ENCODE measurements around the gene ANKRD23.

ANKRD23 gene

DNA sequence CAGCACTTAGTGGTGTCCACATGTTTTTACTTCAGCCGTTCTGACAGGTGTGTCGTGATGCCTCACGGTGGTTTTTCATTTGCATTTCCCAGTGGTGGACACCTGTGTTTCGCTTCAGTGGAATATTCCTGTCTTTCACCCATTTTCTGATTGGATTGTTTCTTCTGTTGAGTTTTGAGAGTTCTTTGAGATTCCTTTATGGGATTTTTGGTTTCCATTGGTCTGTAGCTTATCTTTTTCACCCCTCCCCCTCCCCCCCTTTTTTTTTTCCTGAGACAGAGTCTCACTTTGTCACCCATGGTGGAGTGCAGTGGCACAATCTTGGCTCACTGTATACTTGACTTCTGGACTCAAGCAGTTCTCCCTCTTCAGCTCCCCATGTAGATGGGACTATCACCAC, 8.0 kb downstream of the ANKRD23 start:
- DNase-seq: no peak

DNA sequence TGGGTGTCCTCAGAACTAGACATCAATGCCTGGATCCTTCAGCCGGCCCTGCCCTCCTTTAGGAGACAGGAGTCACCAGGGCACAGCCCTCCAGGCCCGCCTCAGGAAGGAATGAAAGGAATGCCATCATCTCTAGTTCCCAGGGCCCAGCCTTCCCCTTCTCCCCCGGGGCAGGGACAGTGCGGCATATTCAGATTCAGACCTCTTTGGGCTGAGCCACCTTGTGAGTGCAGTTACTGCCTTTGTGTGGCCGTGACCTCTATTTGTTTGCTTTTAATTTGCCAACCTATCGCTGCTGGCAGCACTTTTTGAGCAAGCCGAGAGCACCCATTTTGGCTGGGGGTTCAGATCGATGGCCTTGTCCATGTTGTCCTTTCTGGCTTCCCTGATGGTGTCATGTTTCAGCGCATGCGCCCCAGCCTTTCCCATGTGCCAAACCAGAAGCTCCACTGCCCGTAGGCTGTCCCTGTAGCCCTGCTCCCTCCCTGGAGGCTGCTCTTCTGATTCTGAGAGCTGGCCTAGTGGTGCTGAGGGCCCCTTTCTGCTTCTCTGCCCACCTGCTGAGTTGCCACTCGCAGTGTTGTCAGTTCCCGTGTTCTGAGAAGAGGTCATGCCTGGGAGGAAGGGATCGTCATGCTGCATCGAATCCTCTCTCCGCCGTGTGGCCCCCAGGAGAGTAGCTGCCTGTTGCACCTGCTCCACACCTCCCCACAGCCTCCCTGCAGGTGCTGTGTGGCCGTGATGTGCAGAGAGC, 10.9 kb downstream of the ANKRD23 start:
- DNase-seq: peak; percentile 75

DNA sequence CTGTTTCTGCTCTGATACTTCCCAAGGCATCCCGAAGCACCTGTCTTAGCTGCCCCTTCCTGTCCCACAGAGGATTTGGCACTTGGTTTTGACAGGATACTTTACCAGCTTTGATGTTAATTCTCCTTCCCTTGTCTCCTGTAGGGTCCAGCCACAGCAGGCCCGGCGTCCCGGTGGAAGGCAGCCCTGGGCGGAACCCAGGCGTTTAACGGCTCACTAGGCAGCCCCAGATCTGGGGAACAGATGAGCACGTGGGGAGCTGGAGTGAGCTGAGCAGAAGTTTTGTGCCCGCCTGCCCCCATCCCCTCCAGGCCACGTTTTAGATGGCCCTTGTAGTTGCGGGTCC, 11.4 kb downstream of the ANKRD23 start:
- DNase-seq: no peak

DNA sequence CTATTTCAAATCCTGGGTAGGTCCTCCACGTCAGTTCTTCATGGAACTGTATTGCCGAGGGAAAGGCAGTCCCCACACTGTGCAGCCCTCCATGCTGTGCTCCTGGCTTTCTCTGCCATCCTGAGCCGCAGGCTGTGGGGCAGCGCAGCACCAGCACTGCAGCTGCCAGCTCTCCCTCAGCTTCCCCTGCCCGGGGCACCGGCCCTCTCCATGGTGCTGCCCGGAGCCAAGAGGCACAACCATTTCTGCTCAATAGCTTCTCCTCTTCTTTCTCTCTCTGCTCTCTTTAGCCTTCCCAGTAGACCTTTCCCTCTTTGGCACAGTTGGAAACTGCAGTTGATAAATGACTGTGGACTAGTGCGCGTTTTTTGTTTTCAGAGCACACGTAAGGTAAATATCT, 12.1 kb downstream of the ANKRD23 start:
- DNase-seq: no peak

DNA sequence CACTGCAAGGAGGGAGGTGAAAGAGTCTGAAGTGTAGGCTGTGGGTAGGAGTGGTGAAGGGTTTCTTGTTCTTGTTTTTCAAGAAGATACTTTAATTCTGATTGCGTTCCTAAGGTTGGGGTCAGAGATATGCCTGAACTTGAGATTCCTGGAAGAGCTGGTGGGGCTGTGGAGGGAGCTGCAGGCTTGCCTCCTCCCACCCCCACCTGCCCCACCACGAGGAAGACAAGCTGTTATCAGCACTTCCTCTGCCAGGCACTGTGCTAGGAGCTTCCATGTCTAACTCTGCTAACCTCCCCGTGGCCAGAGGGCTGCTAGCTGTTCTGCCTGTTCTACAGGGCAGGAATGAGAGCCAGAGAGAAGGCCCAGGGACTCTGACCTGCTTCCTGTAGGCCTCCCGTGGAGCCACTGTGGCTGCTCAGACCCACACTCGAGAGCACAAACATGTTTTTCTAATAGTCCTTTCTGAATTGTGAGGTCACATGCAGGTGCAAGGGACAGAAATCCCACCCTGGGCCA, 13.7 kb downstream of the ANKRD23 start:
- DNase-seq: no peak

DNA sequence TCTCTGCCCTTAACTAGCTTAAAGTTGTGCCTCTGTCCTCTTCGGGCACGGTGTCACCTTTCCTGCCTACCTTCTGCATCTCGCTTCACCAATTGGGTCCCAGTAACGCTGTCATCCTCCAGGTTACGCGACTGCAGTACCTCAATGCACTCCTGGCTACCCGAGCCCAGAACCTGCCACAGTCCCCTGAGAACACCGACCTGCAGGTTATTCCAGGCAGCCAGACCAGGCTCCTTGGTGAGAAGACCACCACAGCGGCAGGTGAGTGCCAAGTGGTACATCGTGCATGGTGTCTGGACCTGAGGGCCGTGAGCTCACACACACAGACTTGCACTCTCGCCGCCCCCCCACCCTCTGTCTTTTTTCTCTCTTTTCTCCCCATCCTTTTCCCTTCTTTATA, 14.9 kb downstream of the ANKRD23 start:
- no peak for DNase-seq

DNA sequence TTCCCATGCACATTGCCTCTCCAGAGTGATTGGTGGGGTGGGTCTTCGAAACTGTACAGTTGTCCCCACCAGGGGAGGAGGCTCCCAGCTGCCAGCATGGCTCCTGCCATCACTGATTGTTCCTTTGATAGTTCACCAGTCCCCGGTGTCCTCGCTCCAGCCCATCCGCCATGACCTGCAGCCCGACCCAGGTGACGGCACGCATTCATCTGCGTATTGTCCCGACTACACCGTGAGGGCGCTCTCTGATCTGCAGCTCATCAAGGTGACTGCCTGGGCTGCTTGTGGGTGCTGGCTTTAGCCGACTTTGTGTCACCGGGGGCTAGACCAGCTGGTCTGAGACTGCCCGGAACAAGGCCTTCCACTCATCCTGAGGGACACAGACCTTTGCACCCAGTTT, 15.4 kb downstream of the ANKRD23 start:
- no peak for DNase-seq

DNA sequence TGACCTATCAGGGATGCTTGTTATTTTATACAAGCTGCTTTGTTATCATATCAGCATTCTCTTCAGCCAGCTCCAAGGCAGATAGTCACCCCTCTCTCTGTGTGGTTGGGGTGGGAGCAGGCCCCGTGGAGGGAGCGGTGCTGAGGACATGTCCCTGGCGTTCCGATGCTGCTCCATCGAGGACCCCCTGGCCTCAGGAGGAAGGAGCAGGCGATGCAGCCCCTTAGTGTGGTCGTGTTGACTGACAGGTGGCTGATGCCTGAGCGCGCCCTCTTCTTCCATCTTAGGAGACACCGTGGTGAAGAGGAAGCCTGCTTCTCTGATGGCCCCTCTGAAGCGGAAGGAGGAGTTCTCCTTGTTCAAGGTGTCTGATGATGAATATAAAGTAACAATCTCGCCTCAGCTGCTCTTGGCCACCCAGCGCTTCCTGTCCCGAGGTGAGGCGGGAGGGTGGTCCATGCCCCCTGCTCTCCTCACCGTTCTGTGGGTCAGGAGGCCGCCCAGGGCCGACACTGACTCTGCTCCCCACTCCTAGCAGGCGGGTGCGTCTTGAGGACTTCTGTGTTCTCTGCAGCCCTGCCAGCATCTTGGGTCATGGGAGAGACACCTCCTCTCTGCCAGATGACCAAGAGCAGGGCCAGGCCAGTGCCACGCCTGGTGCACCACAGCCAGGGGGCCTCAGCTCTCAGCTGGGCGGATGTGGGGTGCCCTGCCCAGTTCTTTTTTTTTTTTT, 17.1 kb downstream of the ANKRD23 start:
- no peak for DNase-seq

DNA sequence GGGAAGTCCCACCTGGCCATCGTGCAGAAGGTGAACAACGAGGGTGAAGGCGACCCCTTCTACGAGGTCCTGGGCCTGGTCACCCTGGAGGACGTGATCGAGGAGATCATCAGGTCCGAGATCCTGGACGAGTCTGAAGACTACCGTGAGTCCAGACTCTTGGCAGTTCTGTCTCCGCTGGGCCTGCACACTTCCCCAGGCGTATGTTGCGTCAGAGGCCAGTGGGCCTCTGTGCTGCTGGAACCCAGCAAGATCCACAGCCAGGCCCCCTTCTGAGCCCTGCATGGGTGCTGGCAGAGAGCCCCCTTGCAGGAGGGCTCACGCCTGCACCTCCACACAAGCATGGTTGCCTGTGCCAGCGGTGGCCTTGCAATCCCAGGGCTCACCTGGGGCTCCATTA, 18.8 kb downstream of the ANKRD23 start:
- DNase-seq: no peak

DNA sequence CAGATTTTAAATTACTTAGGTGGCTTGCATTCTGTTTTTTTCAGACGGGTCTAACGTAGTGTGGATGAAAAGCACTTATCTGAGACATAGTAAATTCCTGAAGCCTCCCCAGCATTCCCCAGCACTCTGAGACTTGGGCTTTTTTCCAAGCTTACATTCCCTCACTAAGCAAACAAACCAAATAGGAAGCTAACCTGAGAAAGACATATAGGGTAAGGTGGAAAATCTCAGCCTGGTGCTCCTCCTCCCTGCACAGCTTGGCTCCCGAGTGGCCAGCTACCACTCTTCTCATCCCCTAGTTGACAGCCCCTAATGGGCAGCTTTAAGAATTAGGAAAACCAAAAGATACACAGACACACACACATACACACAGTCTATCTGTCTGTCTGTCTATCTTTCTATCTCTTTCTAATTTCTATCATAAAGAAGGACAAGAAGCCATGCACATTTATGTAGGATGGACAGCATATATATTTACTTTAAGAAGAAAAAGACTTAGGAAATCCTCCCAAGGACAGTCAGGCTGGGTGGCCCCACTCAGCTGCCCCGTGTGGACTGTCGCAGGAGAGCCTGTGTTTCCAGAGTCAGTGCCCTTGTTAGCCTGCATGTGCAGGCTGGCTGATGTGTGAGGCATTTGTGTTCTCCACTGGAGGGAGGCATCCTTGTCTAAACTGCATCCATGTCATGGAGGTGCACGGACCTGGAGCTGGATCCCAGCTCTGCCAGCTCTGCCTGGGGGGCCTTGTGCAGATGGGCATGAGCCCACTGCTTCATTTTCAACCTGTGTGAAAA, 19.5 kb downstream of the ANKRD23 start:
- peak; percentile 2 for DNase-seq

DNA sequence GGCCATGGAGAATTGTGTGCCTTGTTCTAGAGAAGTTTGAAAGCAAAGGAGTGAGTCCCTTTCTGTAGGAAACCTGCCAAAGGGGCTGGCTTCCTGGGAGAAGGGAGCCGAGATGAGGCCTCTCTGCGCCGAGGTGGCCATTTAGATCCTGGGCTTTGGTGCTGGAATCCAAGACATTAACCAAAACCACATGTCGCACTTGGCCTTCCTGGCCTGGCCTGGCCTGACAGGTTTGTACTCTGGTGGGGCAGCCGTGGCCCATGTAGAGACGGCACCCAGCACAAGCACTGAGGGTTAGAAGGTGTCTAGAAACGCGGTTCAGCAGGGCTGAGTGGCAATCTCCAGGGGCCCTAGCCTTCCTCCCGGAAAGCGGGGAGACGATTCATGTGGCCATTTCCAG, 20.6 kb downstream of the ANKRD23 start:
- DNase-seq: no peak

DNA sequence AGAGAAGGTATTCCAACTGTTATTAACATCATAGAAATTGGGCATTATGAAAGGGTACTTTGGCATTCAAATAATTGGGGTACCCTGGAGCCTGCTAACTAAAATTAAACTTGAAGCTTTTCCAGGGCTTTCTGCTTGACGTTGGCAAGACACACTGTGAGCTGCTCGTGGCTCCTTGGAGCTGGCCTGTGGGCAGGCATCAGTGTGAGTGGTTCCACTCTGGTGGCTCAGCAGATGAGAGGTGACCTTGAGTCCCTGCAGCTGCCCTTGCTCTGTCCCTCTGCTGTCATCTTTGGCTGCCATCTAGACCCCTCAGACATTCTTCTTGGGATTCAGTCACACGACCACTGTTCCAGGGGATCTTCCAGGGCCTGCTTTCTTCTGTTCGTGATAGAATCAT, 21.0 kb downstream of the ANKRD23 start:
- no peak for DNase-seq

DNA sequence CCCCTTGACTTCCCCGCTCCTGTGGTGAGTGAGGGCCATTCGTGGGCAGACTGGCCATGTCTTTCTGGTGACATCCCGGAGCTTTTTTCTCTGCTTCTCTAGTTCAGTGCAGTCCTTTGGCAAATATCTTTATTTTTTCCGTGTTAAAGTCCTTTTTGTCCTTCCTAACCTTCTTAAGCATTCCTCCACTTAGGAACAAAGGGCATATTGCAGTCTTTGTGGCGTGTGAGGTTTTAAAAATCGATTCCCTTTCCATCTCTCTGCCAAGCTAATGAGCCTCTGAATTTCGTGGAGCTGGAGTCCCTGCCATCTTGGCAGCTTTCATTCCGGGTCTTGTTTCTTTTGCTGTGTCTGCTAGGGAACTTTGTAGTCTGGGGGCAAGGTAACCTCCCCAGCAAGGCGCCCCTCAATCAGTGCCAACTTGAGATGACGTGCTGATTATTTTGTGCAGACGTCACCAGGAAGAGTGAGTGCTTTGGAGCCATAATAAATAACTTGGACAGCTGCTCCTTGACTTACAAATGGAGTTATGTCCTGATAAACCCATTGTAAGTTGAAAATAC, 22.6 kb downstream of the ANKRD23 start:
- DNase-seq: no peak

DNA sequence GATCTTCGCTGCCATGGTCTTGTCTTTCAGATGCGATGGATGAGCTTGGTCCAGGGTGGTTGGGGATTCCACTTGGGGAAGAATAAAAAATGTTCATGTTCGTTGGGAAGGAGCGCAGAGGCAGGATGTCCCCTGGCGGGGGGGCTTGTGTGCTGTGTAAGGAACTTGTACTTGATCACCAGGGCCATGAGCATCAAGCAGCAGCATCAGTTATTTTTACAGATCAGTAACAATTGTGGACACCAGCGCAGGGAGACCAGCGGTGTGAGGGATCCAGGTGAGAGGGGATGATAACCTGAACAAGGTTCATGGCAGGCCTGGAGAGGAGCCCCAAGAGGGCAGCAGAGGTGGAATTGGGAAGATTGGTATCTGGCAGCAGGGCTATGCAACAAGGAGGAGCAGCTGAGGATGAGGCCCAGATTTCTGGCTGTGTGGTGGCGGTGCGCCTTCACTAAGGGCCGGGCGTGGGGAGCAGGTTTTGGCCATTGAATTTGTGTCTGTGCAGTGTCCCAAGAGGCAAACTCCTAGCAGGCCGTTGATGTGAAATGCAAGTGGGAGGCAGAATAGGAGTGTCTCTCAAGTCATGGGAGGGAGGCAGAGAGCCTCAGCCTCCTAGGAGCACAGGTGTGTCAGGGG, 23.8 kb downstream of the ANKRD23 start:
- DNase-seq: no peak

DNA sequence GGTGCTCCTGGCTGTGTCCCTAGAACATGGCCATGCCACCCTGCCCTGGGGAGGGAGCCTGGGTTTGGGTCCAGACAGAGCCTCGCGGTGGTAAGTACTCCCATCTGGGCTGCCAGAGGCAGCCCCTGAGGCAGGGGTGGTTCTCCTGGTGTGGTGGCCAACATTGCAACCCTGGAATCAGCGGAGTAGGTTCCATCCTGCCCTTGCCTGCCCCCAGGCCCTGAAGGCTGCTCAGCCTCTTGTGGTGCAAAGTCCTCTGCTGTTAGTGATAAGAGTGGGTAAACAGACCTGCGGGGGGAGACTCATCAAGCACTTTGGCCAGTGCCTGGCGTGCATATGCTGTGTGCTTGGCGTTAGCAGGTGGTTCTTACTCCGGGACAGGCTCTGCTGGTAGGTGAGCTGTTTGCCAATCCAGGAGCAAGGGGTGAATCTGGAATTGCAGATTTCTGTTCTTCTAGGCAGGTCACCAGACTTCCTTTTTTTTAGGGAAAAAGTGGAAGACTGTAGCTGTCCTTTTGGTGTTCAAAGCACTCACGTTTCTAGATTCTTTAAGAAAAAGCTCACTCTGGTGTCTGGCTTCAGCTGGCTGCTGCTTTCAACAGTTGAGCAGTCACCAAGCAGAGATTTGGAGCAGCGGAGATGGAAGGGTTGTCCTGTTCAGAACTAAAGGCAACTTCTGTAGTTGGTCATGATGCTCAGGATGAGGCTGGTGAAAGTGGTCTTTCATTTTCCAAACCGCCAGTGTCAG, 24.5 kb downstream of the ANKRD23 start:
- DNase-seq: peak; percentile 27

DNA sequence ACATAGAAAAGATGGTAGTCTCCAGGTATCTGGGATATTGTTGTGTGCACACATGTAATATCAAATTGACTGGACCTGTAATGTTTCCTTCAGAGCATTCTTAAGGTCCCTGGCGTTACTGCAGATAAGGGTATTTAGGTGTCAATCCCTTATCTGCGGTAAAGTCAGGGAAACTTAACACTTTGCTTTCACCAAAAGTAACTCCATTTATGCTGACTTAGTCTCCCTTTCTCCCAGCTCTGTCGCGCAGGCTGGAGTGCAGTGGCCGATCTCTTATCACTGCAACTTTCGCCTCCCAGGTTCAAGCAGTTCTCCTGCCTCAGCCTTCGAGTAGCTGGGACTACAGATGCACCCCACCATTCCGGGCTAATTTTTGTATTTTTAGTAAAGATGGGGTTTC, 25.9 kb downstream of the ANKRD23 start:
- no peak for DNase-seq

DNA sequence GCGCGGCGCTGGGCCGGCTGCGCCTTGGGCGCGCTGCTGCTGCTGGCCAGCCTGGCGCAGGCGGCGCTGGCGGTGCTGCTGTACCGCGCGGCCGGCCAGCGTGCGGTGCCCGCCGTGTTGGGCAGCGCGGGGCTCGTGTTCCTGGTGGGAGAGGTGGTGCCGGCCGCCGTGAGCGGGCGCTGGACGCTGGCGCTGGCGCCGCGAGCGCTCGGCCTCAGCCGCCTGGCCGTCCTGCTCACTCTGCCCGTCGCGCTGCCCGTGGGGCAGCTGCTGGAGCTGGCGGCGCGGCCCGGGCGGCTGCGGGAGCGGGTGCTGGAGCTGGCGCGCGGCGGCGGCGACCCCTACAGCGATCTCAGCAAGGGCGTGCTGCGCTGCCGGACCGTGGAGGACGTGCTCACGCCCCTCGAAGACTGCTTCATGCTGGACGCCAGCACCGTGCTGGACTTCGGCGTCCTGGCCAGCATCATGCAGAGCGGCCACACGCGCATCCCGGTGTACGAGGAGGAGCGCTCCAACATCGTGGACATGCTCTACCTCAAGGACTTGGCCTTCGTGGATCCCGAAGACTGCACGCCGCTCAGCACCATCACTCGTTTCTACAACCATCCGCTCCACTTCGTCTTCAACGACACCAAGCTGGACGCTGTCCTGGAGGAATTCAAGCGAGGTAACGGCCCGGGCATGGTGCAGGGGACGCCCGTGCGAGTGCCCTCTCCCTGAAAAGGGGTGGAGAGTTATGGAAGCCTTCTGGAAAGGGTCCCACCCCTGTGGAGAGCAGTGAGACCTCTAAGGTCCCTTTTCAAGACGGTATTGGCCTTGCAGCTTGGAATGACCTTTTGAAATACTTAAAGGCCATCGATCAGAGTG, 26.8 kb downstream of the ANKRD23 start:
- peak; percentile 56 for DNase-seq

DNA sequence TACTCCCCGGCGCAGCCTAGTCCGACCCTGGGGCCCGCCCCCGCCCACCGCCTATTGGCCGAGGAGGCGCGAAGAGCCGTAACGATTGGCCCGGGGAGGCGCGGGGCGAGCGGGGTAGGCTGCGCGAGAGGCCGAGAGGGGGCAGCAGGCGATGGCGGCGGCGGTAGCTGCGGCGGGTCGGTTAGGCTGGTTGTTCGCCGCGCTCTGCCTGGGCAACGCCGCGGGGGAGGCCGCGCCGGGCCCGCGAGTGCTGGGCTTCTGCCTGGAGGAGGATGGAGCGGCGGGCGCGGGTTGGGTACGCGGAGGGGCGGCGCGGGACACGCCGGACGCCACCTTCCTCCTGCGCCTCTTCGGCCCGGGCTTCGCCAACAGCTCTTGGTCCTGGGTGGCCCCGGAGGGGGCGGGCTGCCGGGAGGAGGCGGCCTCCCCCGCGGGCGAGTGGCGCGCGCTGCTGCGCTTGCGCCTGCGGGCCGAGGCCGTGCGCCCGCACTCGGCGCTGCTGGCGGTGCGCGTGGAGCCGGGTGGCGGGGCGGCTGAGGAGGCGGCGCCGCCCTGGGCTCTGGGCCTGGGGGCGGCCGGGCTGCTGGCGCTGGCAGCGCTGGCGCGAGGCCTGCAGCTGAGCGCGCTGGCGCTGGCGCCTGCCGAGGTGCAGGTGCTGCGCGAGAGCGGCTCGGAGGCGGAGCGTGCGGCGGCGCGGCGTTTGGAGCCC, 27.5 kb downstream of the ANKRD23 start, which contains the start of gene CNNM3:
TSS of gene CNNM3 (plus strand) at position 142 of the 709 bp plus-strand sequence. CDS start at position 152, 10 bp downstream.
- DNase-seq: peak; percentile 92

DNA sequence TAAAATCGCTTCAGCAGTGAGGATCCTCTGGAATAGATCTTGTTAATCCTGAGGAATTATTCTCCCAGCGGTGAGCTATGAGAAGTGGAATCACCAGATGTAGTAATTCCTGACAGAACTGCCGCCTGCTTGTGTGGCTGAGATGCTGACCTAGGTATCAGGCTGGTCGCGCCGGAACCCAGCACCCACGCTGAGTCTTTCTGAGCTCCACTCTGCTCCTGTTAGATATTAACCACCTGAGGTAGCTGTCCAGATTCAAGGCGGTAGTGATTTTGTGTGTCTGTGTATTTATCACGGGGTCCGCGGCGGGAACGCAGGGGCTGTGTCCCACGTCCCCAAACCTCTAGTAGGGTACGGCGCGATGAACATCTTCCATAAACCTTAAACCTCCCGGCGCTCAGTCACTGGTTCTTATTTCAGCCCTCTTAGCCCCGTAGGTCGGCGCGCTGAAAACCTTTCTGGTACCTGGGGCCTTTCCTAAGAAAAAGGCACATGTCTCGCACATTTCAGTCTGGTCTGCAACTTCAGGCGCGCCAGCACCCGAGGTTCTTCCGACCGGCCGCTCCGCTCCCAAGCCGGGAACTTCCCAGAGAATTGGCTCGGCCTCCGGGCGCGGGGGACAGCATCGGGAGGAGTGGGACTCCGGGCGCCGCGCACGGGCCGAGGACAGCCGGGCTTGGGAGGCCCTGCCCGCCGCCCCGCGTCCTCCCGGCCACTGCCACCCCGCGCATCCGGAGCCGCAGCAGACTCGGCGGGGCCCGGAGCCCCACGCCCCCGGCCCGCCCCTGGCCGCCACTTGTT, 28.3 kb downstream of the ANKRD23 start:
- peak; percentile 45 for DNase-seq

Measured in NCI-H69 (cell line).